ENCODE data around the gene HDAC4.

The HDAC4 gene

DNA sequence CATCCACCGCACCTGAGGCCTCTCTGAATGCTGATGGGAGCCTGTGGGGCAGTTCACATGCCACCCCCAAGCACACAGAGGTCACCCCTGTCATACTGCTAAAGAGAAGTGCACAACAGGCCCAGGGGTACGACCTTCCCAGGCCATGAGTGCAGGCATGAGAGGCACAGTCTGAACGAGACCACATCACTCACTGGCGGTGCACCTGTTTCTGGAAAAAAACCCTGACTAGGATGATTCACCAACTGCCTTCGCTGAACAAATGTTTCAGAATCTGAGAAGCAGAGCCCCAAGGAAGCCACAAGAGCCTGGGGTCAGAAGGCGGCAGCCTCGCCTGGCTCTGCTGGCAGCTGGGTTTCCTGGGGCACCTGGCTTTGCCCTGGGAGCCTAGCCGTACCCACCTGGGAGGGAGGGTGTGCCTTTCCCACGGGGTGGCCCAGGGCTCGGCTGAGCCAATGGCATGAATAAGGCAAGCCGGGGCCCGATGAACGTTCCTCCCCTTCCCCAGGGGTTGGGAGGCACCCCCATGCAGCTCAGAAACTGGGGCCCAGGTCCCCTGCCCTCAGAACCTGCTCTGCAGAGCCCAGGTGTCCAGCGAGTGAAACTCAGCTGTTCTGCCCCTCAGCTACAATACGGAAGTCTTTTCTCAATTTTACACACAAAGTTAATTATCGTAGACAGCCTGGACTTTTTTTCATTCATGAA lies 73.8 kb downstream of the HDAC4 start:
- DNase-seq (ENCODE audit: low read depth in 2 of 2) = peak; percentile 65 to 68

DNA sequence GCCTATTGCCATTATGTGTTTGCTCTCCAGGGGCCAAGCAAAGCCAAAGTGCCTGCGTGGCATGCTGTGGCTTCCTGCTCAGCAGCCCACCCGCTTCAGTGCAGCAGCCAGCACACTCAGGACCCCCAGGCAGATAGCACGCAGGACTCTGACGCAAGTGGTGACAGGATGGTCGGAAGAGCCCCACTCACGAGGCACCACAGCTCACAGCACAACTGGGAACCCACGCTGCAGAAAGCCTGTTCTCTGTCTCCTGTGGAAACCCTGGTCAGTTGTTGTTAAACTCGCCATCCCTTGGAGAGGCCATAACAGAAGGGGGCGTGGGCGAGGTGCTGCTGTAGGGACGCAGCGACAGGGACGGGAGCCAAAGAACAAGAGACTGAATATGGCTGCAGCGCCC lies 76.4 kb downstream of the HDAC4 start:
- DNase-seq (ENCODE audit: low read depth in 2 of 2) = no peak

DNA sequence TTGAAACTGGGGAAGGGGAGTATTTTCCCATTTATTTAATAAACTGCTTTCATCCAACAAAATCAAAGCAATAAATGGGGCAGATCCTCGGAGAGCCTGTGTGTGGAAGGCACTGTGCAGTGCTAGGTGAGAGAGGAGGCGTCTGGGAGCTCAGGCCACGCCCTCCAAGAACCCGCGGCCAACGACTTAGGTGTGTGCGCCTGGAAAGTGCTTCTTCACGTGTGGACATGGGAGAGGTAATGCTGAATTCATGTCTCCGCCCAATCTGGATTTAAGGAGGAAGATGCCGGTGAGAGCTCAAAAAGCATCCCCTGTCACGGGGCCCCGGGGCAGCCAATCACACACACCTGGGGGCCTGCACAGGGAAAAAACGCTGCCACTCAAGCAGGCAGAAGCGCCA lies 77.4 kb downstream of the HDAC4 start:
- no peak for DNase-seq (ENCODE audit: low read depth in 2 of 2)

GRCh38 chr2:239322416-239323086 lies 78.3 kb downstream of the HDAC4 start:
- DNase-seq (ENCODE audit: low read depth in 2 of 2) = no peak

DNA sequence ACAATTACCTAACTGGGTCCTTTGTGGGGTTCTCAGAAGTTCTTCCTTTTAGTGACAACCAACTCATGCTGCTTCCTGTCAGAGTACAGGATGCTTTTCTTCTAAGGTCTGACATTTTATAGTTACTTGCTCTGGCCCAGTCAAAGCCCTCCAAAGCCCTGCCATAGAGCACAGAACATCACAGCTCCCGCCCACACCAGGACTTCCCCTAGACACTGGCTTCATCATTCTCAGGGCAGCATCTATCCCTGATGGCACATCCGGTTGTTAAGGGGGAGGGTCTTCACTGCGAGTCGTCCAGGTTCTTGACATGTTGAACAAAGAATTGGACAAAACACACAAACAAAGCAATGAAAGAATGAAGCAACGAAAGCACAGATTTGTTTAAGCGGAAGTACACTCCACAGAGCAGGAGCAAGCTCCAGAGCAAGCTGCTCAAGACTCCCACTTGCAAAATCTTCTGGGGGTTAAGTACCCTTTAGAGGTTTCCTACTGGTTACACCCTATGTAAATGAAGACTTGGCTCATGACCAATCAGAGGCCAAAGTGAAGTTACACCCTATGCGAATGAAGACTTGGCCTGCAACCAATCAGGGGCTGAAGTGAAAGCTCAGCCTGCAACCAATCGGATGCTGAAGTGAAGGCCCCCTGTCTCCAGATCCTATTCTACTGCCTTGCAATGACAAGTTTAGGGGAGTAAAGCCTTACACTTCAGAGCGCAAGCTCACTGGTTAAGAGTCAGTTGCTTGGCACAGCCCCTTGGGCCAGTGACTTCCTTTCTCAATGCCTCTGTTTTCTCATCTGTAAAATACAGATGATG lies 79.0 kb downstream of the HDAC4 start:
- DNase-seq (ENCODE audit: low read depth in 2 of 2) = peak; percentile 37 to 50

GRCh38 chr2:239318790-239319661 lies 81.8 kb downstream of the HDAC4 start:
- DNase-seq (ENCODE audit: low read depth in 2 of 2) = no peak

DNA sequence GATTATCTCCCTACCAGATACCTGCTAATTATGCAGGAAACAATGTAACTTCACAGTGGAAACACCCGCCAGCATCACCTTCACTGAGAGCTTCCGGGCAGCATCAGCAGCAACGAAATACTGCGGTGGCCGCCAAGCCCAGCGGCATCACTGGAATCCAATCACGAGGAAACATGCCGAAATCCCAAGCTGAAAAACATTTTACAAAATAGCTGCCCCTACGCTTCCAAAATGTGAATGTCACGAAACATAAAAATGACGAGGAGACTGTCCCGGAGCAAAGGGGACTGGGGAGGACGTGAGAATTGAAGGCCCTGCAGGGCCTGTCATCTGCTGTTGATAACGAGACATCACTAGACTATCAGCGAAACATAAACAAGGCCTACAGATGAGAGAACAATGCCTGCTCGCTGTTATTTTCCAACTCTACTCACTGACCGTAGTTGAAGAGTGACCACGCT lies 82.6 kb downstream of the HDAC4 start:
- DNase-seq (ENCODE audit: low read depth in 2 of 2) = no peak

DNA sequence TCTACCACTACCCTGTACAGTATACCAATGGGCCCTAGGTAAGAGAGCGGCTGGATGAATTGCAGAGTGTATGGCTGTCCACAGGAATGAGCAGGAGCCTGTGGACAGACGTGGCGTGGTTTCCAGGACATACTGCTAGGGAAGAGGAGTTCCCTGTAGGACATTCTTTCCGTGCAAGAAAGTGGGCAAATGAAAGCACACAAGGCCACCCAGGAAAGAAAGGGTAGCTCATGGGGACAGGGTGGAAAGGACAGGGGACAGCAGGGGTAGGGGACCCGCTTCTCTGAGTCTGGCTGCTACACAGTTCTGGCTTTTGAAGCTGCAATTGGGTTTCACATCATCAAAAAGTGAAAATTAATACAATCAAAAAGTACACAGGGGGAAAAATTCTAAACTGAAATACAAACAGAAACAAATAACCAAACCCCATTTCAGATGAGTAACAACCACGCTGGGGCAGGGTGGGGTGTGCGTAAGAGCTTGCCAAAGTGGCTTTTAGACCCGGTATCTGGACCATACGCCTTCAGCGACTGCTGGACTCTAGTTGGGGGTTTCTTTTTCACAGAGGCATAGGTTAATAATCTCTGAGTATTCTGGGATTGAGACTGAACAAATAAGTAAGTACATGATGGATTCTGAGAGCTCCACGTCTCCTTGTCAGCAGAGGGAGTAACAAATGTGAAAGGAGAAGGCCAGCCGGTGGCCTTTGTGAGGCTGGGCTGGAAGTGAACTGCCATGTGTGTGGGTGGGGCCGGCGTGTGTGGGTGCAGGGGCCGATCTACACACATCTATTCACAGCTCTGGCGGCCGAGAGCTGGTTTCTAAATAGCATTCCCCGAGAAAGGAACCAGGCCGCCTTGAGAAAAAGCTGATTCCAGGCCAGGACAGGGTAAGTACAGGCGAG lies 84.0 kb downstream of the HDAC4 start:
- DNase-seq (ENCODE audit: low read depth in 2 of 2) = no peak

DNA sequence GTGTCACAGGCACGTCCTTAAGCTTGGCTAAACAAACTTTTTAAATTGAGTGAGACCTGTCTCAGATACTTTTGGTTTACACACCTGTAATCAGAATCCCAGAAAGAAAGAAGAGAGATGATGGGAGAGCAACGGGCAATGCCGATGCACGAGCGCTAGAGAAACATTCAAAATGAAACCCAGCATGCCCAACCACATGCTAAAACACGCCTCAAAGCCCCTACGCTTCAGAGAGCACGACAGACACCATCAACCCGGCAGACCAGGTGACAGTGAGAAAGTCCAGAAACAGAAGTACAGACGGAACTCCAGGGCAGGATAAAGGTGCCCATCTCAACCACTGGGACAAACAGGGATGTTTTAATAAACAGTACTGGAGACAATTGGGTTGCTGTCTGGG lies 85.5 kb downstream of the HDAC4 start:
- DNase-seq (ENCODE audit: low read depth in 2 of 2) = no peak

- DNase-seq (ENCODE audit: low read depth in 2 of 2) = no peak
Observed at GRCh38 chr2:239313776-239314175, 87.0 kb downstream of the HDAC4 start.

DNA sequence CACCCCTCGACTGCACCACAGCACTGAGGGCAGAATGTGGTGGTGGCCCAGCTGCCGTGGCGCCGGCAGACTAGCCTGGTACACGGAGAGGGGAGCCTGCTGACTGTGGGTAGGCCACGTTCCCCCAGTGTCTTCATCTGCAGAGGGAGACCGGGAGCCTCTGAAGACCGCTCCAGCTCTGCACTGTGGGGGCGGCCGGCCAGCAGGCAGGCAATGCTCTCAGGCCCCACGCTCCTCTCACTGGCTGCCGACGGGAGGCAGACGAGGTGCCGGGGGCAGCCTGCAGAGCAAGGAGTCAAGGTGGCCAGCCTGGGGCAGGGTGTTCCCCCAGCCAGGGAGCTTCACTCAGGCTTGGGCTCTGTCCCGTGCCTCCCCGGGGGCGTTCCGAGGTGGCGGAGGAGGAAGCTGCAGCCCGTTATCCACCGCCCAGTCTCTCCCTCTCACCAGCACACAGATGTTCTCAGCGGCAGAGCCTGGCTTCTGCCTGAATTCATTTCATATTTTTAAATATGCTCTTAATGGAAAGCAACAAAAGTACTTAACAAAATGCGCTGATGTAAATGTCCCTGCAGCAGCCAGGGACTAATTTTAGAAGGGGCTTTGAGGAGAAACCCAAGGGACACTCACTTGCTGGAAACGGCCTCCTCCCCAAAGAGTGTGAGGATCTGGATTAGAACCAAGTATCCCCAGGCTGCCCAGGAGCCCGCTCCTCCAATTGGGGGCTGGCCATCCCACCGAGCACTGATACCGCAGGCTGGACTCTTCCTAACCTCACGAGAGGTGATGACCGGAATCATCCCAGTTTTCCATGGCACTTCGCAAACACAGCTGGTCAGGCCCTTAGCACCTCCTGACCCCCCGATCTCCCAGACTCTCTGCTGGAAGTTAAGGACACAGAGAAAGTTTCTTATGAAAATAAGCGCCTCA lies 87.8 kb downstream of the HDAC4 start:
- no peak for DNase-seq (ENCODE audit: low read depth in 2 of 2)

GRCh38 chr2:239312081-239312511 lies 88.7 kb downstream of the HDAC4 start:
- no peak for DNase-seq (ENCODE audit: low read depth in 2 of 2)

- DNase-seq (ENCODE audit: low read depth in 2 of 2) = no peak
Observed at GRCh38 chr2:239311132-239312040, 89.4 kb downstream of the HDAC4 start.

DNA sequence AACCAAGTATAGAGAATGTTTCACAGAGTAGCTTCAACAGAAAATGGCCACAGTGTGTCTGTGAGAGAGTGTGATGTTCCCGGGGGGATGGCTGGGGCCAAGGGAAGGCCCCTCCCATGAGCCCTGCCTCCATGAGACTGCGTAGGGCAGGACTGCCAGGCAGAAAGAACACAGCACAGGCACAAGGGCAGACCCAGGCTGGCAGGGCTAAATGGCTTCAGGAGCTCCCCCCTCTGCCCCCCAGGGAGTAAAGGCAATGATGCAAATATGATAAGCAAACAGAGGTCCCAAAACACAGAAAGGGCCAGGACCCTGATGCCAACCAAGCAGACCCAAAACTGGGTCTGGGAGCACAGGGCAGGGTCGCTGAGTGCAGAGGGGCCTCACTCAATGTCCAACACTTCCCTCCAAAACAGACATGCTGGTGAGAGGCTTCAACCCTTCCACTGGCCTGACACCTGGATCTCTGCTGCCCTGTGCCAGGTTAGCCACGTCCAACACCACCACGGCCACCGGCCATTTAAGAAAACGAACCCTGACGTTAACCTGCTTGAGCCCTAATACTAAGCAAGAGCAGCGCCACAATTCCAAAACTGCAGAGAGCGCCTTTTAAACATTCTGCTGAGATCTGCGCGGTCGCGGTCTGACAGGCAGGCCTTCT lies 90.3 kb downstream of the HDAC4 start:
- DNase-seq (ENCODE audit: low read depth in 2 of 2) = no peak

DNA sequence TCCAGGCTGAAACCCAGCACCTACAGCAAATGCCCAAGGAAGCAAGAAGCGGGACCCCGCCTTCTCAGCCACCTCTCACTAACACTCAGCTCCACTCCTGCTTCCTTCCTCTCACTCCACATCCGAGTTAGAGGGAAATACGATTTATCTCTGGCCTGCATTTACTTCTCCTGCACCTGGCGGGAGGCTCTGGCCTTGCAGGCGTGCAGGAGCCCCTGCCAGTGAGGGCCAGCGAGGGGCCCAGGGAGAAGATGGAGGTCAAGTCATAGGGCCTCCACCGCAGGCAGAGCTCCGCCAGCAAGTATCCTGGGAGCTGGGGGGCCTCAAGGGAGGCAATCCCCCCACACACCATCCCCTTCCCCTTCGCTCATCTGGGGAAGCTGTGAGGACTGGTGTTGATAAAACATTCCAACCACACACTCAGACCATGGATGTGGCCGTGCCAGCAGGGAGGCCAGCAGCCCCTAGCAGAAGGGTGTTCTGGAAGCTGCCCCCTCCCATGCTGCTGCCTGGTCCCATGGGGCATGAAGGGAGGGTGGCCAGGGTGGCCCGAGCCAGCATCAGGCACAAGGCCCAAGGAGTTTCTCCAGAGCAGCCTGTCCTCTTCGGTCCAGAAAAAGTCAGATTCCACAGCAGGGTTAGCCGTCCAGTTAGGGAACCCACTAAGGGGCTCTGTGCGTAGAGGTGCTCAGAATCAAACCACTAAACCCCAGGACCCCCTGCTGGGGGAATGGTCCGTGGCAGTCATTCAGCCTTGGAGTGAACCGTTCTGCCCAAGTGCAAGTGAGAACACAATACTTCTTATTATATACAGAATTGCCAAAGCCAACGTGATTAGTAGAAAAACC lies 91.2 kb downstream of the HDAC4 start:
- no peak for DNase-seq (ENCODE audit: low read depth in 2 of 2)

DNA sequence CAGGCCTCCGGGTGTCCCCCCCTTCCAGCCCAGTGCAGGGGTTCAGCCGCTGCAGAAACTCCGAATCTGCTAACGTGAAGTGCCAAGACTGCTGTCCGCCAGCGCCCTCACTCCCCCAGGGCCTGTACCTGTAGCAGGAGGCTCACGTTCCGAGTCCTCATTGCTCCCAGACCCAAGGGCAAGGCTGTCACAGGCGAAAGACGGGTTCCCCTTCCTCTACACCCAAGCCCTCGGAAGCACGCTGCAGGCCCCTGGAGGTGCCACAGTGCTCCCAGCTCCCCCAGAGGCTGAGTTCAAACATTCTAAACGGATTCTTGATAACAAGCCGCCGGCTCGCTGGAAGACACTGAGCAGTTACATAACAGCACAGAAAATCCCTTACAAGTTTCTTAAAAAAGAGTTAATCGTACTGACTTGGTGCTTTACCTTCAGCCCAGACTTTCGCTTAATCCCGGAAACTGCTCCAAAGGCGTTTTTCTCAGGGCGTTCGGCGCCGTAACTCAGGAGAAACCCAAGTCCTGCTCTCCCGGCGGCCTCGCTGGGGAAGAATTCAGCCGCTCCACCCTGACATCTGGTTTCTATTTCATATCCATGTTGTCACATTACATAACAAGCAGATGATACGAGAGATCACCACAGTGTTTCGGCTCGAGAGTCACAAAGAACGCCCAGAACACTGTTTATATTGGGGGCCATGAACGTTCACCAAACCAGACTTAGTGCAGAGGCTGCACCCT lies 92.0 kb downstream of the HDAC4 start:
- DNase-seq (ENCODE audit: low read depth in 2 of 2) = no peak
